H1 (cell line): ENCODE data around the gene SHISA9. TPM values are rescaled to one million over a fixed set of nuclear protein-coding genes. Genes with fewer than 3 reads are reported as not detected.

Source experiments
- CTCF ChIA-PET: fragments of 300-600 bp; sonication (Branson Sonifier 250); formaldehyde crosslinking; loops from one replicate; lab custom pipeline; 2021; ENCODE audit not compliant: partially characterized antibody; lab: Charles Lee
- POLR2A ChIA-PET: fragments of 300-600 bp; sonication (Branson Sonifier 250); formaldehyde crosslinking; loops from one replicate; lab custom pipeline; 2021; ENCODE audit warnings: inconsistent platforms; ENCODE audit not compliant: partially characterized antibody; lab: Charles Lee
- DNase-seq, 2 experiments: peaks; one replicate each; pipeline versions ENCODE4 v3.0.0 to v3.0.0-alpha.2; 2010 to 2022; ENCODE audit warnings: low spot score in 2 of 2, low read depth in 1 of 2, mixed read lengths in 1 of 2
- FAIRE-seq: peaks from 2 replicates; lab custom pipeline; 2011; peaks lifted over from hg19 to GRCh38; lab: Jason Lieb, UNC
- H2AFZ ChIP-seq: 2 replicates; pipeline ENCODE4 v1.8.1; 2012; ENCODE audit warnings: low read length, inconsistent platforms
- H2AK5ac ChIP-seq: 2 replicates; pipeline ENCODE4 v1.6.1; 2013; ENCODE audit warnings: low read depth, low read length
- H2BK120ac ChIP-seq: replicated peaks from 2 replicates; pipeline ENCODE3; 2013; ENCODE audit warnings: low read depth, low read length, inconsistent platforms
- H2BK12ac ChIP-seq: 2 replicates; pipeline ENCODE4 v1.6.1; 2013; ENCODE audit warnings: low read depth, low read length
- H2BK15ac ChIP-seq: 2 replicates; pipeline ENCODE4 v1.6.1; 2013; ENCODE audit warnings: low read length
- H2BK20ac ChIP-seq: 2 replicates; pipeline ENCODE4 v1.6.1; 2013; ENCODE audit warnings: low read length
- H2BK5ac ChIP-seq: 2 replicates; pipeline ENCODE4 v1.6.1; 2013; ENCODE audit warnings: low read depth, low read length
- H3K14ac ChIP-seq: 2 replicates; pipeline ENCODE4 v1.6.1; 2013; ENCODE audit warnings: inconsistent platforms; ENCODE audit not compliant: insufficient read length
- H3K18ac ChIP-seq: 2 replicates; pipeline ENCODE4 v1.6.1; 2013; ENCODE audit warnings: low read length; ENCODE audit errors: extremely low read depth
- H3K23ac ChIP-seq: 2 replicates; pipeline ENCODE4 v1.6.1; 2013; ENCODE audit warnings: inconsistent platforms; ENCODE audit not compliant: insufficient read length
- H3K23me2 ChIP-seq: 2 replicates; pipeline ENCODE4 v1.6.1; 2013; ENCODE audit warnings: low read depth, low read length
- H3K27ac ChIP-seq: 2 replicates; pipeline ENCODE4 v1.6.1; 2011; ENCODE audit warnings: low read depth, low read length, inconsistent platforms
- H3K27me3 ChIP-seq, 4 experiments: replicated peaks in 1 of 4; 1 replicate in 1 of 4; 2 replicates in 3 of 4; pipeline versions ENCODE4 v1.6.1 to v1.8.1; 2011 to 2013; ENCODE audit warnings: low read length in 3 of 4, mild to moderate bottlenecking in 3 of 4, inconsistent platforms in 2 of 4, mixed read lengths in 2 of 4, moderate library complexity in 1 of 4; ENCODE audit not compliant: control insufficient read depth in 3 of 4, insufficient read depth in 3 of 4; ENCODE audit errors: extremely low read depth in 1 of 4
- H3K36me3 ChIP-seq, 4 experiments: 2 replicates each; pipeline versions ENCODE4 v1.6.1 to v1.8.1; 2011 to 2013; ENCODE audit warnings: mild to moderate bottlenecking in 4 of 4, low read length in 3 of 4, moderate library complexity in 2 of 4, control low read depth in 1 of 4, inconsistent platforms in 1 of 4; ENCODE audit not compliant: insufficient read depth in 4 of 4, control insufficient read depth in 2 of 4
- H3K4ac ChIP-seq: replicated peaks from 2 replicates; pipeline ENCODE3; 2013; ENCODE audit warnings: low read length, low read depth, mixed read lengths, inconsistent platforms; ENCODE audit not compliant: insufficient read length
- H3K4me1 ChIP-seq, 4 experiments: replicated peaks in 1 of 4; 1 replicate in 1 of 4; 2 replicates in 3 of 4; pipeline versions ENCODE4 v1.6.1 to v1.8.1; 2011 to 2013; ENCODE audit warnings: low read length in 3 of 4, inconsistent platforms in 2 of 4, mixed read lengths in 1 of 4; ENCODE audit not compliant: insufficient read depth in 4 of 4, control insufficient read depth in 3 of 4
- H3K4me2 ChIP-seq, 2 experiments: 2 replicates each; pipeline versions ENCODE4 v1.6.1 to v1.8.1; 2011 to 2013; ENCODE audit warnings: low read depth in 2 of 2, low read length in 2 of 2, control low read depth in 1 of 2, inconsistent platforms in 1 of 2, mild to moderate bottlenecking in 1 of 2; ENCODE audit not compliant: insufficient read depth in 1 of 2
- H3K4me3 ChIP-seq, 4 experiments: fragments of 200-600, 300-600 bp in 1 of 4; sonication (generic), shearing (Covaris generic), sonication (Bioruptor Twin) in 1 of 4; 2 replicates each; pipeline versions ENCODE4 v1.5.1 to v1.8.1; 2011 to 2016; ENCODE audit warnings: low read length in 4 of 4, low read depth in 3 of 4, control low read depth in 2 of 4, inconsistent platforms in 2 of 4, mild to moderate bottlenecking in 2 of 4, mixed read lengths in 1 of 4, moderate library complexity in 1 of 4; ENCODE audit not compliant: insufficient read depth in 2 of 4; ENCODE audit errors: extremely low read depth in 1 of 4
- H3K56ac ChIP-seq: replicated peaks from 2 replicates; pipeline ENCODE3; 2013; ENCODE audit warnings: low read depth, mild to moderate bottlenecking, mixed read lengths, low read length, inconsistent platforms; ENCODE audit not compliant: insufficient read length
- H3K79me1 ChIP-seq: 2 replicates; pipeline ENCODE4 v1.6.1; 2013; ENCODE audit warnings: low read depth, low read length, control low read depth
- H3K79me2 ChIP-seq, 2 experiments: 2 replicates each; pipeline versions ENCODE4 v1.6.1 to v1.8.1; 2012 to 2013; ENCODE audit warnings: low read length in 2 of 2, mild to moderate bottlenecking in 2 of 2, inconsistent platforms in 1 of 2; ENCODE audit not compliant: insufficient read depth in 2 of 2, control insufficient read depth in 1 of 2
- H3K9ac ChIP-seq, 4 experiments: replicated peaks in 1 of 4; 1 replicate in 1 of 4; 2 replicates in 3 of 4; pipeline versions ENCODE4 v1.6.1 to v1.8.1; 2011 to 2013; ENCODE audit warnings: low read depth in 3 of 4, low read length in 3 of 4, control low read depth in 2 of 4, mild to moderate bottlenecking in 2 of 4, moderate library complexity in 2 of 4, inconsistent platforms in 1 of 4; ENCODE audit errors: extremely low read depth in 1 of 4
- H3K9me3 ChIP-seq, 2 experiments: 2 replicates each; pipeline versions ENCODE4 v1.6.1 to v1.8.1; 2012 to 2013; ENCODE audit warnings: mild to moderate bottlenecking in 2 of 2, moderate library complexity in 2 of 2, control low read depth in 1 of 2, inconsistent platforms in 1 of 2, low read depth in 1 of 2, low read length in 1 of 2, mixed read lengths in 1 of 2; ENCODE audit not compliant: insufficient read depth in 2 of 2
- H4K20me1 ChIP-seq, 2 experiments: replicated peaks in 1 of 2; 2 replicates each; pipeline versions ENCODE3 to v1.8.1; 2011 to 2013; ENCODE audit warnings: inconsistent platforms in 2 of 2, low read length in 2 of 2, mild to moderate bottlenecking in 1 of 2; ENCODE audit not compliant: insufficient read depth in 2 of 2, control insufficient read depth in 1 of 2
- H4K5ac ChIP-seq: 2 replicates; pipeline ENCODE4 v1.6.1; 2013; ENCODE audit warnings: low read length, low read depth, mixed read lengths, inconsistent platforms; ENCODE audit not compliant: insufficient read length
- H4K8ac ChIP-seq: 2 replicates; pipeline ENCODE4 v1.8.0; 2013; ENCODE audit warnings: mild to moderate bottlenecking, moderate library complexity, low read length, inconsistent platforms; ENCODE audit not compliant: insufficient read depth; ENCODE audit errors: extremely low read depth
- H4K91ac ChIP-seq: replicated peaks from 2 replicates; pipeline ENCODE3; 2013; ENCODE audit warnings: low read length, mixed read lengths, inconsistent platforms; ENCODE audit not compliant: insufficient read length
- BCL11A ChIP-seq, 2 experiments: IDR thresholded peaks; one replicate each; pipeline ENCODE4 v1.6.1; 2011; ENCODE audit warnings: low read depth in 2 of 2, low read length in 2 of 2, mild to moderate bottlenecking in 2 of 2
- CEBPB ChIP-seq: IDR thresholded peaks from 2 replicates; pipeline ENCODE4 v1.6.1; 2012; ENCODE audit warnings: low read depth, low read length
- CHD1 ChIP-seq: IDR thresholded peaks from 2 replicates; pipeline ENCODE4 v1.6.1; 2012; ENCODE audit warnings: low read depth, low read length, improper control_type of control experiment
- CREB1 ChIP-seq: IDR thresholded peaks from 2 replicates; pipeline ENCODE4 v1.6.1; 2012; ENCODE audit warnings: inconsistent platforms
- EGR1 ChIP-seq: IDR thresholded peaks from 2 replicates; pipeline ENCODE4 v1.6.1; 2011; ENCODE audit warnings: low read depth, low read length, borderline replicate concordance
- JUN ChIP-seq: IDR thresholded peaks from 2 replicates; pipeline ENCODE4 v1.6.1; 2011; ENCODE audit warnings: low read depth, mild to moderate bottlenecking, improper control_type of control experiment, low read length
- JUND ChIP-seq: IDR thresholded peaks from 2 replicates; pipeline ENCODE4 v1.6.1; 2011; ENCODE audit warnings: mild to moderate bottlenecking, improper control_type of control experiment, low read length
- RNF2 ChIP-seq: fragments of 200-900, 300-1000 bp; sonication (generic); IDR thresholded peaks from 2 replicates; pipeline ENCODE4 v1.7.1; 2016; ENCODE audit warnings: borderline replicate concordance, low read depth, mild to moderate bottlenecking, antibody characterized with exemption, low read length; ENCODE audit not compliant: poor library complexity, severe bottlenecking; ENCODE audit errors: missing control alignments
- SIX5 ChIP-seq: IDR thresholded peaks from 2 replicates; pipeline ENCODE4 v1.6.1; 2011; ENCODE audit warnings: mild to moderate bottlenecking, low read depth, low read length
- SP1 ChIP-seq: IDR thresholded peaks from 2 replicates; pipeline ENCODE4 v1.6.1; 2011; ENCODE audit warnings: low read depth, low read length
- ZNF274 ChIP-seq: IDR thresholded peaks from 2 replicates; pipeline ENCODE4 v1.7.0; 2012; ENCODE audit warnings: low read length, borderline replicate concordance; ENCODE audit errors: extremely low read depth
- WGBS, 2 experiments: shearing (Covaris generic) in 1 of 2; methylation state at CpG; one replicate each; pipeline versions ENCODE4 v1.1.6 to v1.1.7; 2013 to 2015; ENCODE audit warnings: low lambda C conversion rate in 2 of 2, mixed read lengths in 2 of 2, inconsistent platforms in 1 of 2, low coverage in 1 of 2, missing lambda C conversion rate in 1 of 2; ENCODE audit not compliant: insufficient replicate concordance in 2 of 2, insufficient coverage in 1 of 2, insufficient read length in 1 of 2; ENCODE audit errors: extremely low coverage in 1 of 2, missing lambda C conversion rate in 1 of 2; 5-methylcytosine and 5-hydroxymethylcytosine counted together
- polyA plus RNA-seq, 7 experiments: library from polyadenylated mRNA; depleted of rRNA in 3 of 7; stranded (reverse) in 5 of 7; unstranded in 2 of 7; fragments of >200 nt in 5 of 7; fragments of 200-250 nt in 2 of 7; gene quantifications; 1 replicate in 5 of 7; 2 replicates in 1 of 7; 4 replicates in 1 of 7; pipeline versions ENCODE4 v1.2.1 to v1.2.3, GENCODE V29; 2011 to 2013; ENCODE audit warnings: missing spikeins in 2 of 7, mixed read lengths in 2 of 7
- total RNA-seq: library from RNA; stranded (reverse); fragmentation: NEBNext Ultra II Directional; extraction: Animal tissue kit (Norgen Biotek cat#: 25700); gene quantifications from 2 replicates; pipeline ENCODE4 v1.2.1, GENCODE V29; 2021
- TF ChIP-seq, protein P1 (sequence below): IDR thresholded peaks from 2 replicates; pipeline ENCODE4 v1.6.1; 2012; ENCODE audit warnings: low read length, inconsistent platforms

Gene SHISA9
- total and polyA plus RNA-seq, 2 of the 8 experiments (the other 6 are each of a cell fraction or from before 2014, with no cell fraction given), result 25.6 to 39.8 TPM

DNA sequence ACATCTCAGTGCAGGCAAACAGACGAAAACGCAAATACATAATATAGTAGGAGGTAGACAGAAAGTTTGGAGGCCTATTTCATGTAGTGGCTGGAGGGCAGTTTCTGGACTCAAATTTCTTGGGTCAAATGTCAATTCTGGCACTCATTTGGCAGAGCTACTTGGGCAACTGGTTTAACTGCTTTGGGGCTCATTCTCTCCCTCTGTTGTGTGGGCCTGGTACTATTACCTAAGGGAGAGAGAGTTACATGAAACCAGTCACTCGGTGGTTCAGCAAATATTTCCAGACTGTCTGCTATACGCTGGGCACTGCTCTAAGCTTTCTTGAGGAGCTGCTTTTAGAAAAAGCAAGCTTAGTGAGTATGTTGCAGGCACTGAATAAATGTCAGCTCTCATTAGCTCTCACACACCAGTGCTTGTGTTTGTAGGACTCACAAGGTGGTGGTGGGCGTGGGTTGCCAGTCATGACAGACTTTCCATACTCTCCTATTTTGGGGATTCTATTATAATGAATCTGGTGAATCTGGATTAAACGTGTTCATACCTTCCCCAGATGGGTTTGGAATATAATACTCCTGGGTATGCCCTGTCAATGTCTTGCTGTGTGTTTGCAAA lies 1.8 kb upstream of the SHISA9 start:
- Histone ChIP-seq H3K4me1 (peaks cover 6 to 17% (median 11%) of the 10 kb centered on the region in 4 experiments), H3K14ac (no peak overlapping the region), H4K20me1 (peaks cover 3 to 9% of the 10 kb centered on the region in 2 experiments), H3K18ac (no peak overlapping the region), H2BK20ac (no peak overlapping the region), H4K8ac (no peak overlapping the region), H2BK5ac (no peak overlapping the region), H3K79me2 (peaks cover 0 to 27% of the 10 kb centered on the region in 2 experiments; a peak in 3 of 4 replicates), H2BK15ac (no peak overlapping the region), H3K79me1 (peaks cover 5% of the 10 kb centered on the region; the same call in 1 of the 2 replicates), H3K23ac (no peak overlapping the region), H2BK120ac (no peak overlapping the region), H3K36me3 (no peaks in the 10 kb centered on the region), H4K5ac (no peak overlapping the region), H2AK5ac (no peak overlapping the region), H3K56ac (no peak overlapping the region), H3K23me2 (peaks cover 22% of the 10 kb centered on the region), H3K4me3 (peak overlapping the region in 1 of 4 experiments; percentile 83; a peak in 2 of 8 replicates), H4K91ac (no peak overlapping the region), H3K9me3 (no peaks in the 10 kb centered on the region), H2AFZ (no peak overlapping the region), H3K4me2 (peak overlapping the region; percentile 75 to 100; a peak in 3 of 4 replicates), H3K27ac (no peak overlapping the region), H3K27me3 (peaks cover 0 to 2% (median 0%) of the 10 kb centered on the region in 4 experiments; a peak in 3 of 7 replicates), H3K4ac (no peak overlapping the region), H2BK12ac (peak overlapping the region; percentile 41; the same call in 1 of the 2 replicates), H3K9ac (no peak overlapping the region)
- DNase-seq (no peak), FAIRE-seq (no peak)
- 75% methylated on average over 6 of the region's 6 CpGs; no CpG with 5 or more reads in 1 of the 2 experiments for WGBS, 2 experiments
- POLR2A ChIA-PET, result interaction anchor here (1.0 kb wide), 1 partner anchor 8 kb away, joined by 3 read pairs; no protein-coding TSS in a partner anchor
- CTCF ChIA-PET, result interaction anchor here (0.6 to 2.9 kb wide), 11 partner anchors 9 to 882 kb away, joined by 3 to 15 read pairs (median 3); no protein-coding TSS in a partner anchor
- TF ChIP-seq SP1 (no peak), BCL11A (IDR thresholded peaks at IDR 0.05; ENCODE audit: low read depth in 2 of 2, low read length in 2 of 2) (no peak), RNF2 (no peak), CHD1 (no peak), SIX5 (no peak), EGR1 (no peak), JUN (no peak), CREB1 (no peak), ZNF274 (no peak), CEBPB (no peak), JUND (no peak)
- TF ChIP-seq, protein P1, sequence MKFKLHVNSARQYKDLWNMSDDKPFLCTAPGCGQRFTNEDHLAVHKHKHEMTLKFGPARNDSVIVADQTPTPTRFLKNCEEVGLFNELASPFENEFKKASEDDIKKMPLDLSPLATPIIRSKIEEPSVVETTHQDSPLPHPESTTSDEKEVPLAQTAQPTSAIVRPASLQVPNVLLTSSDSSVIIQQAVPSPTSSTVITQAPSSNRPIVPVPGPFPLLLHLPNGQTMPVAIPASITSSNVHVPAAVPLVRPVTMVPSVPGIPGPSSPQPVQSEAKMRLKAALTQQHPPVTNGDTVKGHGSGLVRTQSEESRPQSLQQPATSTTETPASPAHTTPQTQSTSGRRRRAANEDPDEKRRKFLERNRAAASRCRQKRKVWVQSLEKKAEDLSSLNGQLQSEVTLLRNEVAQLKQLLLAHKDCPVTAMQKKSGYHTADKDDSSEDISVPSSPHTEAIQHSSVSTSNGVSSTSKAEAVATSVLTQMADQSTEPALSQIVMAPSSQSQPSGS, result no peak
